Liver (tissue), 3 donors: ENCODE measurements around the gene SLC28A3.

Experiments
- ATF3 ChIP-seq: IDR thresholded peaks from 2 replicates; pipeline ENCODE4 v1.6.1; 2016; ENCODE audit warnings: antibody characterized with exemption
- CTCF ChIP-seq: fragments of 150-350 bp; IDR thresholded peaks from 2 replicates; pipeline ENCODE4 v1.5.1; 2017; ENCODE audit warnings: improper control_type of control experiment, low read depth, low read length; ENCODE audit not compliant: missing input control
- MAX ChIP-seq: IDR thresholded peaks from 2 replicates; pipeline ENCODE4 v1.6.1; 2016; ENCODE audit warnings: antibody characterized with exemption
- RAD21 ChIP-seq, 2 donors: IDR thresholded peaks; 2 replicates each; pipeline ENCODE4 v1.6.1; 2016; ENCODE audit warnings: antibody characterized with exemption in 2 of 2, mild to moderate bottlenecking in 2 of 2
- REST ChIP-seq: IDR thresholded peaks from 2 replicates; pipeline ENCODE4 v1.6.1; 2016; ENCODE audit warnings: antibody characterized with exemption, mild to moderate bottlenecking
- ZBTB33 ChIP-seq: IDR thresholded peaks from 2 replicates; pipeline ENCODE4 v1.6.1; 2016; ENCODE audit warnings: antibody characterized with exemption
- donor health status: healthy.
- donor health status: healthy.

- TF ChIP-seq CTCF (no peak), RAD21 (IDR thresholded peaks at IDR 0.05) (no peak), ATF3 (no peak), MAX (no peak), REST (no peak), ZBTB33 (no peak)
These were observed 47.3 kb upstream of the SLC28A3 start for GRCh38 chr9:84387821-84388220.
